ENCODE data around the gene CLDN16. TPM values are rescaled to one million over a fixed set of nuclear protein-coding genes. Genes with fewer than 3 reads are reported as not detected.
A peak's percentile ranks its signal among the peaks of the same experiment; 100 is the strongest.

CLDN16 gene
- total RNA-seq, 4 donors from 2014 or later = 0.27 to 3.3 (median 0.47) TPM

DNA sequence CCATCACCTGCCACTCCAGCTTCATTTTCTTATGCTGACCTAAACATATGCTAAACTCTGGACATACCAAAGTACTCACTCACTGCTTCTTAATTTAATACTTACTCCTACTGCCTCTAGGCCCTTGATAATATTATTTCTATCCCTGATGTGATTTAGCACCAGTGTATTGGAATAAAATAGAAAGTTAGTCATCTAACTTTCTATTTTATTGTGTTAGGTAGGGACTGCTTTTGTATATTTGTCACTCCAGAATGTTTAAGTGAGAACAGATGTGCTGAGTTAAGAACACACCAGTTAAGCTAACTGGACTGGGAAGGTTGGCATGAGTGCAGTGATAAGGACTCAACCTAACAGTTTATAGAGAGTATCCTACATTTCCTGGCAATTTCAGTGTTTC lies 6.5 kb upstream of the CLDN16 start:
- no peak for DNase-seq
- no peaks in the 10 kb centered on the region for H3K9me3 ChIP-seq
- H3K4me3 ChIP-seq (replicated peaks in 1 of 3) = no peak overlapping the region
- H3K4me1 ChIP-seq = peaks cover 19 to 24% of the 10 kb centered on the region in 2 donors
- TF ChIP-seq POLR2A (IDR thresholded peaks at IDR 0.05) = no peak
- TF ChIP-seq, protein P1, sequence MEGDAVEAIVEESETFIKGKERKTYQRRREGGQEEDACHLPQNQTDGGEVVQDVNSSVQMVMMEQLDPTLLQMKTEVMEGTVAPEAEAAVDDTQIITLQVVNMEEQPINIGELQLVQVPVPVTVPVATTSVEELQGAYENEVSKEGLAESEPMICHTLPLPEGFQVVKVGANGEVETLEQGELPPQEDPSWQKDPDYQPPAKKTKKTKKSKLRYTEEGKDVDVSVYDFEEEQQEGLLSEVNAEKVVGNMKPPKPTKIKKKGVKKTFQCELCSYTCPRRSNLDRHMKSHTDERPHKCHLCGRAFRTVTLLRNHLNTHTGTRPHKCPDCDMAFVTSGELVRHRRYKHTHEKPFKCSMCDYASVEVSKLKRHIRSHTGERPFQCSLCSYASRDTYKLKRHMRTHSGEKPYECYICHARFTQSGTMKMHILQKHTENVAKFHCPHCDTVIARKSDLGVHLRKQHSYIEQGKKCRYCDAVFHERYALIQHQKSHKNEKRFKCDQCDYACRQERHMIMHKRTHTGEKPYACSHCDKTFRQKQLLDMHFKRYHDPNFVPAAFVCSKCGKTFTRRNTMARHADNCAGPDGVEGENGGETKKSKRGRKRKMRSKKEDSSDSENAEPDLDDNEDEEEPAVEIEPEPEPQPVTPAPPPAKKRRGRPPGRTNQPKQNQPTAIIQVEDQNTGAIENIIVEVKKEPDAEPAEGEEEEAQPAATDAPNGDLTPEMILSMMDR (IDR thresholded peaks at IDR 0.05) = no peak
- no peaks in the 10 kb centered on the region for H3K27me3 ChIP-seq
- no peak overlapping the region for H3K27ac ChIP-seq
- intact Hi-C loops (cut with DNase I) = no loop called here
- no peaks in the 10 kb centered on the region for H3K36me3 ChIP-seq

DNA sequence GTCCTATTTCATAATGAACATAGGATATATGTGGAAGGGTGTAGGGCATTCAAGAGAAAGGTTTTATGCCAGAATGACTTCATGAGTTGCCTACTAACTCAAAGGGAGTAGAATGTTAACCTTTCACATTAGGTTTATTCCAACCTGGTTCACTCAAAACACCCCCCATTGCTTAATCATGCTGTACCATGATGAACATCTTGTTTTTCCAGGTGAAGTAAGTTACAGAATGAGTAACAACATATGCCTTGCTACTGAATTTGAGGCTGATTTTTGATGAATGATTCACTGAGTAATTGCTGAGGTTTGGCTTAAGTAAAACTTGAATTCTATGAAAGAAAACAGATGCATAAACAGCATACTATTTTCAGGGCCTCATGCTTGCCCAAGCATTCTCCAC lies 5.9 kb upstream of the CLDN16 start:
- Histone ChIP-seq H3K4me3 (replicated peaks in 1 of 3) (no peak overlapping the region), H3K27me3 (no peaks in the 10 kb centered on the region), H3K36me3 (no peaks in the 10 kb centered on the region), H3K27ac (no peak overlapping the region), H3K4me1 (peaks cover 25 to 30% of the 10 kb centered on the region in 2 donors), H3K9me3 (no peaks in the 10 kb centered on the region)
- intact Hi-C loops (cut with DNase I) = no loop called here
- DNase-seq = no peak
- no peak for TF ChIP-seq POLR2A (IDR thresholded peaks at IDR 0.05)
- TF ChIP-seq, protein P1 (IDR thresholded peaks at IDR 0.05) = no peak

DNA sequence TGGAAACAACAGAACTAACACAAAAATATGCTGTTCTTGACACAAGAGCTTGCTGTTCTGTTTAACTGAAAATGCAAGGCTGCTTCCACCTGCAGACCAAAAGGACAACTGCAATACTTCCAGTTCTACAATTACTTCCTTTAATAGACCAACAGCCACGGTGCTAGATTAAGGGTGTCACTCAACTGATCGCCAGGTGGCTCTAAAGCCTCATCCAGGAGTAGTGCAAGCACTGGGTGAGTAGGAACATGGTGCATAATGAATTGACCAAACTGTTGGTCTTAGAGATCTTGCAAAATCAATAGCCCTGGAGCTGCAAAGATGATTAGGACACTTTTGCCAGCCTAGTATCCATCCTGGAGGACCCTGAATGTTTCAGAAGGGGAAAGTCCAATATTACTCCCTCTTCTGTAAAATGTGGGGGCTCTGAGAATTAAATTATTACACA lies 3.6 kb upstream of the CLDN16 start:
- peak overlapping the region in 2 of 3 donors; percentile 68 to 88 for H3K27ac ChIP-seq

DNA sequence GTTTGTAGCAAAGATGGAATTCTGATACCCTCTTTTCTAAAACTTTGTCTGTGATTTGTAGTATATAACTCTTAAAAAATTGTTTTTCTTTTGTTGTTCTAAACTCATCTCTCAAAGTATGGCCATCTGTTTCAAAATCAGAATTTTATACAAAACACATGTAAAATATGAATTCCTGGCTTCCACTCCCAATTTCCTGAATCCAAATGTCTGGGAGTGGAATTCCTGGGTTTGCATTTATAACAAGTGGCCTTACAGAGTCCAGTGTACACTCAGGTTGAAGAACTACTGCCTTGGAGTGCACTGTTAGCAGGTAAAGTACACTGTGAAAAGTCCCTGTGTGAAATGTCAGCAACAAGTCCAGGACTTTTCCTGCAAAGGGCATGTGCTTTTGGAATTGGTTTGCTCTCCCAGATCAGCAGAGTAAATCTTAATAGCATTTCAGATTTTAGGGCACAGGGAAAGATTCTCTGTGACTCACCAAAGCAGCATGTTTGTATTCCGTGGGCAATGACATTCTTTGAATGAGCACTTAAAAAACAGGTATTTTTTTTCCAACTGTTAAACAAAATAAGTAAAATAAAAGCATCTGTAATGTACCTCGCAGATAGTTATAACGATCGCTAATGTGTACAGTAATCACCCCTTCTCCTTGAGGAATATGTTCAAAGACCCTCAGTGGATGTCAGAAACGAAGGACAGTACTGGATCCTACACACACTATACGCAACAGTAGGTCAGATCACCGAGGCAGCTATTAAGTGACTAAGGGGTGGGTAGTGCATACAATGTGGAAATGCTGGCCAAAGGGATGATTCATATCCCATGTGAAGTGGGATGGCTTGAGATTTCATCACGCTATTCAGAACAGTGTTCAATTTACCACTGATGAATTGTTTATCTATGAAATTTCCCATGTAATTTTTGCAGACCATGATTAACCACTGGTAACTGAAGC lies 2.0 kb upstream of the CLDN16 start:
- TF ChIP-seq, protein P1 (IDR thresholded peaks at IDR 0.05) = no peak
- no peak for TF ChIP-seq POLR2A (IDR thresholded peaks at IDR 0.05)
- intact Hi-C loops (cut with DNase I) = no loop called here
- DNase-seq = peak; percentile 16 to 27
- 31 to 34% methylated on average over 8 of the region's 8 CpGs for WGBS, 2 donors
- Histone ChIP-seq H3K9me3 (no peaks in the 10 kb centered on the region), H3K27ac (peak overlapping the region; percentile 68 to 88 (median 83)), H3K4me3 (replicated peaks in 1 of 3) (no peak overlapping the region), H3K4me1 (peaks cover 37 to 48% of the 10 kb centered on the region in 2 donors), H3K27me3 (no peaks in the 10 kb centered on the region), H3K36me3 (no peaks in the 10 kb centered on the region)

More for the DNA sequence above, 3.6 kb upstream of the CLDN16 start:
- Histone ChIP-seq H3K9me3 (no peaks in the 10 kb centered on the region), H3K4me3 (replicated peaks in 1 of 3) (no peak overlapping the region), H3K36me3 (no peaks in the 10 kb centered on the region), H3K27me3 (no peaks in the 10 kb centered on the region), H3K4me1 (peaks cover 37 to 48% of the 10 kb centered on the region in 2 donors)
- TF ChIP-seq, protein P1 (IDR thresholded peaks at IDR 0.05) = peak in 5 of 6 experiments; percentile 37 to 86 (median 65)
- TF ChIP-seq POLR2A (IDR thresholded peaks at IDR 0.05) = no peak
- DNase-seq = peak; percentile 23 to 48
- whole genome bisulfite sequencing, 2 donors = 31 to 32% methylated on average over 2 of the region's 2 CpGs
- intact Hi-C loops (cut with DNase I) = no loop called here

DNA sequence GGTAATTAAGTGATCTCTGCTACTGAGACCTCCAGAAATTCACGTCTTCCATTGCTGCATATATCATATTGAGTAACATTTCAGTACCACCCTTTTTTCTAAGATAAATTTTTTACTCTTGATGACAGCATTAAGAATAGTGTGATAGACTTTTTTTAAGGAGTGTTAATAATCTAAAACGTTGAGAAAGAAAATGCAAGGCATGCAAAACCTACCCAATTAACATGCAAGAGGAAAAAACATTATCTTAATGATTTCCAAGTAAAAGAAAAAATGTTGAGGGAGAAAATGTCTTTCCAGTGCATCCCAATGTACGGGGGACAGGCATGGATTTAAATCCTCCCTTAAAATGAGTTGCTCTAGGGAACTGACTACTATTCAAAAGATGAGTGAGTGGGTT lies 740 bp downstream of the CLDN16 start:
- intact Hi-C loops (cut with DNase I) = no loop called here
- DNase-seq = no peak
- TF ChIP-seq, protein P1 (IDR thresholded peaks at IDR 0.05) = no peak
- TF ChIP-seq POLR2A (IDR thresholded peaks at IDR 0.05) = no peak
- Histone ChIP-seq H3K9me3 (no peaks in the 10 kb centered on the region), H3K27ac (peak overlapping the region; percentile 68 to 88 (median 83)), H3K27me3 (no peaks in the 10 kb centered on the region), H3K4me1 (peaks cover 37 to 48% of the 10 kb centered on the region in 2 donors), H3K4me3 (replicated peaks in 1 of 3) (no peak overlapping the region), H3K36me3 (no peaks in the 10 kb centered on the region)
- WGBS, 2 donors = 76 to 86% methylated on average over 3 of the region's 3 CpGs
